NCI-H526 (cell line): ENCODE measurements around the gene RNLS.

ENCODE experiments used
- DNase-seq, 2 experiments: peaks; one replicate each; lab custom pipeline; 2025; lab: John Stamatoyannopoulos, UW

Gene RNLS

GRCh38 chr10:88582806-88583583 lies at the start of gene RNLS:
Gene RNLS, minus strand, starts transcription at chr10:88583318.
- peak in 1 of 2 experiments; percentile 54 for DNase-seq

DNA sequence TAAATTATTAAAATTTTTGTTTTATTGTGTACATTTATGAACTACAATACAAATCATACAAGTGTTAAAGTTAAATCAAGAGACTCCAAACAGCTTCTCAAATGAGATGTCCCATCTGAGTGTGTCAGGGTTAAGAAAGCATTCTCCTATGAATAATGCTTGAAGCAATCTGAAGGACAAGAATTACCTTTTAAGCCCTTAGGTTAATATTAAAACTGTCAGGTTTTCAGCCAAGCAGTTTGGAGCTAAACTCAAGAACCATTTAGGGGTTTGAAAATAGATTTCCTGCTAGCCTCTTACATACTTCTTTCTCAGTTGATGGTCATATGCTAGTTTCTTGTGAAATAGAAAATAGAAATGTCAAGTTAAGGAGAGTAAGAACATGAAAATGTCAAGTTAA lies 41.7 kb upstream of the RNLS start:
- no peak for DNase-seq

- no peak for DNase-seq
Measured at GRCh38 chr10:88623835-88624234, 40.7 kb upstream of the RNLS start.

DNA sequence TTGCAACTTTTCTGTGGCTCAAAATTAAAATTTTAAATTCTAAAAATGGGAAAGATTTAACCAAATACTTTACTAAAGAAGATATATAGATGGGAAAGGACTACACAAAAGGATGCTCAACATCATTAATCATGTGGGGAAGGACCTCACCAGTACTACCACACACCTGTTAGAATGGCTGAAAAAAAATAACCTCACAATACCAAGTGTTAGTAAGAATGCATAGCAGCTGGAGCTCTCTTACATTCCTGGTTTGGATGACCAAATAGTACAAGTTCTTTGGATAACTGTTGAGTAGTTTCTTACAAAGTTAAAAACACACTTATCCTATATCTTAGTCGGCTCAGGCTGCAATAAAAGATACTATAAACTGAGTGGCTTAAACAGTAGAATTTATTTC lies 37.3 kb upstream of the RNLS start:
- DNase-seq = no peak

- no peak for DNase-seq
Measured at GRCh38 chr10:88618496-88618895, 35.4 kb upstream of the RNLS start.

- no peak for DNase-seq
Measured at GRCh38 chr10:88617772-88618300, 34.7 kb upstream of the RNLS start.

- DNase-seq = no peak
Measured at GRCh38 chr10:88616250-88616977, 33.3 kb upstream of the RNLS start.

DNA sequence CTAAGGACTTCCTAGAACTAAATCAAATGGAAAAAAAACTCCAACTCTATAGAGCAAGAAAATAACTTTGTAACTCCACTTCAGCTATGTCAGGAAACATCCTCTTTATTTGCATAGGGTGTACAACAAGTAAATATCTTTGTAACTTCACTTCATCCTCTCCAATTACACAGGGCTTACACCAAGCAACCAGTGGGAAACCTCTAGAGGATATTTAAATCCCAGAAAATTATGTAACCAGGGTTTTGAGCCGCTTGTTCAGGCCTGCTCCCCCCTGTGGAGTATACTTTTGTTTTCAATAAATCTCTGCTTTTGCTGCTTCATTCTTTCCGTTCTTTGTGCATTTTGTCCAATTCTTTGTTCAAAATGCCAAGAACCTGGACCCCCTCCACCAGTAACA lies 25.7 kb upstream of the RNLS start:
- DNase-seq = no peak

GRCh38 chr10:88608052-88608732 lies 25.1 kb upstream of the RNLS start:
- DNase-seq = no peak

DNA sequence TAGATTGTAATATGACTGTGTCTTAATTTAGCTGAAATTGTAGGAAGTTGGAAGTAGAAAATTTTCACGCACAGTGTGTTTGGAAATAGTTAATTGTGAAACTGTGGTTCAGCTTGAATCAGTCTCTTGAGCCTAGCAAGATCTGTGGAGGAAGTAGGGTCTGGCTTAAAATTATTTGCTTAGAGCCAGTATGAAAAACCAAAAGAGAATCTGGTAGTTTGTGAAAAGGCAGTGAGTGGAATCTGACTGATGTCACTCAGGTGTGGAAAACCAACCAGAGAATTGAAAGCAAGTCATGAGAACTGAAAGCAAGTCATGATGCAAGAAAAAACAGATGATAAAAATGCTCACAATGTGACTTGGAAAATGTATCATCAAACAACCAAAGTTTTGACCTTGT lies 14.9 kb upstream of the RNLS start:
- no peak for DNase-seq

GRCh38 chr10:88594482-88594881 lies 11.4 kb upstream of the RNLS start:
- DNase-seq = no peak

DNA sequence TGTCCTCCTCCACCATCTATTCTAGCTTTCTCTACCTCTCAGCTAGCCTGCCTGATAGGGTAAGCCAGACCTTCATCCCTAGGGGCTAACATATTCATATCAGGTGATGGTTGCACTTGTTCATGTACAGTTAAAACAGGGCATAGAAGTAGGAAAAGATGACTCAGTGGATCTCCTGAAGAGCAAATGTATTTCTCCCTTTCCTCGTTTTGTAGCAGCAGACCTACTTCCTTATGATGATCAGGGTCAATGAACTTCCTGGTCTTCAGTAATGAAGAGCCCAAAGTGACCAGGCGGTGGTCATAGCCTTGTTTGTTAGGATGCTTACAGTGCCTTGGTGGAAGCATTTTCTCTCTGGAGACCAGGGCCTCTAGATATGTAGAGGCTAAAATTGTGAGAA lies 9.8 kb upstream of the RNLS start:
- no peak for DNase-seq

- no peak for DNase-seq
Measured at GRCh38 chr10:88592381-88592780, 9.3 kb upstream of the RNLS start.

GRCh38 chr10:88586462-88586861 lies 3.3 kb upstream of the RNLS start, which contains the start of gene LIPJ:
Gene LIPJ, plus strand, starts transcription at chr10:88586762. Its CDS starts 3,926 bp downstream, at chr10:88590688.
- no peak for DNase-seq

DNA sequence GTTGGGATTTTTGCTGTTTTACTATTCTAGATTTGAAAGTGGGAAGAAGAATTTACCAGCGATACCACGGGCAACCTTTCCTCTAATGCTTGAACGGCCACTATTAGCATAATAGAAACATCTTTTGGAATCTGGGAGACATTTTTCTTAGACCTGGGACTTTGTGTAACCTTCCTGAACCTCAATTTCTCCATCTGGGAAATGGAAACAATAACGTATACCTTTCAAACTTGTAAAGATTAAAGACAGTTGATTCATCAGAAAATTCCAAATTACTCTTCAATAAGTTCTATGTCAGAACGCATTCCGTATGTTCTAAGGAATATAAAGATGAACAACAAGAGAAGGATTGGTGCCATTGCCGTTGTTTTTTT lies 453 bp upstream of the RNLS start:
- DNase-seq = no peak

GRCh38 chr10:88582411-88582805 lies 710 bp downstream of the RNLS start:
- DNase-seq = no peak

- DNase-seq = peak in 1 of 2 experiments; percentile 44
Measured at GRCh38 chr10:88565072-88565471, 18.0 kb downstream of the RNLS start.

DNA sequence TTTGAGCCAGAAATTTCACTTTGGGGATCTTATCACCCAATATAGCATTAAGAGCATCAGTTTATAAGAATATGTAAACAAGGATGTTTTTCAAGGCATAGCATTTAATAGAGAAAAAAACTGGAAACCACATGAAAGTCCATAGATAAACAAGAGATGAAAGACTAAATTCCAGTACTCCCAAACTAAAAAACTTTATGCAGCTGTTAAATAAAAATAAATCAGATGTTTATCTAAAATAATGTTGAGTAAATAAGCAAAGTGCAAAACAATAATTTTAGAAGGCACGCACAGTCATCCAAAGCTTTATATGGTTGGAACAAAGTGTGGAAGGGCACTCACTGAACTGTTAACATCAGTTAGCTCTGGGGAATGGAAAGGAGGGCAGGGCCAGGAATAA lies 21.0 kb downstream of the RNLS start:
- DNase-seq = no peak

DNA sequence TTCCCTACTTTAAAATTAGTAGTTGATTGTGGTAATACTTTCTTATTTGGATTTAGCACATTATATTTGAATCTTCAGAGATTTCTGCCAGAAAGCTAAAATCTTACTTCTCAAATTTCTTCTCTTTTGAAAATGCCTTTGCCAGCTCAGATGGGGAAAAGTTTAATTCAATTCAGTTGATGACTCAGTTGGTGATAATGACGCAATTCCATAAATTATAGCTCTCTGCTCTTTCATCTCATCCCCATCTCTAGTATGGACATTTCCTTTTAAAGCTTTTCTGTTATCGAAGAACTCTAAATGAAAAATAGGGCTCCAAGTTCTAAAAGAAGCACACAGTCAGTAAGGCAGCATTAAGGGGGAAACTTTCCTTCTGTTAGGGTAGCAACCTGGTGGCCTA lies 25.5 kb downstream of the RNLS start:
- DNase-seq = no peak

GRCh38 chr10:88557256-88557655 lies 25.9 kb downstream of the RNLS start:
- no peak for DNase-seq

DNA sequence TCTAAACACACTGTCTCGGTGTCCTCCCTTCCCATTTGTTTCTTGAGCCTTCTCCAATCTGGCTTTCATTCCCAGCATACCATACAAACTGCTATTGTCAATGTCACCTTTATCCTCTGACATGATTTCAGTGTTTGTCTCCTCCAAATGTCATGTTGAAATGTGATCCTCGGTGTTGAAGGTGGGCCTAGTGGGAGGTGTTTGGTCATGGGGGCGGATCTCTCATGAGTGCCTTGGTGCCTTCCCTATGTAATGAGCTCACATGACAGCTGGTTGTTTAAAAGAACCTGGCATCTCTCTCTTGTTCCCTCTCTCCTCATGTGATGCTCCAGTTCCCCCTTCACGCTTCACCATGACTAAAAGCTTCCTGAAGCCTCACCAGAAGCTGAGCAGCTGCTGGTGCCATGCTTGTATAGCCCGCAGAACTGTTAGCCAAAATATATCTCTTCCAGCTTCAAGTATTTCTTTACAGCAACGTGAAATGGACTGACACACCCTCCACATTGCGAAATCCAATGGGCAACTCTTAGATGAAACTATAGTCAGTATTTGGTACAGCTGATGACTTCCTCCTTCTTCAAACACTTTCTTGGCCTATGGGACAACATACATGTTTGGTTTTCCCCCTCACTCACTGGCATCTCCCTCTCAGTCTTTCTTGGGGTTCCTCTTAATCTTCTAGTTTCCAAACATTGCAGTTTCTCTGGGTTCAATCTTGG lies 27.8 kb downstream of the RNLS start:
- DNase-seq = no peak
